Lower leg skin (tissue), 4 donors: ENCODE measurements around the gene TM9SF2. TPM values are rescaled to one million over a fixed set of nuclear protein-coding genes. Genes with fewer than 3 reads are reported as not detected.

Experiments
- DNase-seq, 2 donors: peaks; one replicate each; pipeline ENCODE4 v3.0.0-alpha.2; 2019; ENCODE audit warnings: low spot score in 2 of 2
- H3K4me3 ChIP-seq: fragments of 200-600 bp; sonication (generic); 2 replicates; pipeline ENCODE4 v1.5.1; 2017; ENCODE audit warnings: mild to moderate bottlenecking, low read depth; ENCODE audit not compliant: poor library complexity, severe bottlenecking
- CTCF ChIP-seq, 3 donors: fragments of 450-650 bp; IDR thresholded peaks; one replicate each; pipeline ENCODE4 v1.5.1; 2016; ENCODE audit warnings: antibody characterized with exemption in 3 of 3, mild to moderate bottlenecking in 3 of 3, moderate library complexity in 2 of 3
- POLR2A ChIP-seq, 2 donors: fragments of 450-650 bp; IDR thresholded peaks; one replicate each; pipeline ENCODE4 v1.6.1; 2016 to 2017; ENCODE audit warnings: antibody characterized with exemption in 2 of 2, mild to moderate bottlenecking in 1 of 2, moderate library complexity in 1 of 2
- WGBS, 2 donors: methylation state at CpG; one replicate each; pipeline ENCODE4 v1.1.5; 2018; 5-methylcytosine and 5-hydroxymethylcytosine counted together
- intact Hi-C: fragments of 100-400 bp; cut with DNase I; formaldehyde crosslinking; loops from one replicate; pipeline ENCODE4 v1.15.0; 2023; ENCODE audit warnings: low total_unique reads
- total RNA-seq, 4 donors: library from RNA; depleted of rRNA; stranded (reverse); fragments of >200 nt; gene quantifications; one replicate each; pipeline ENCODE4 v1.1.0, GENCODE V29; 2016

TM9SF2 gene
- total RNA-seq, 4 donors from 2014 or later: 66.5 to 111 (median 88.0) TPM

GRCh38 chr13:99558570-99559180, 57.4 kb downstream of the TM9SF2 start:
- intact Hi-C loops: no loop called here
- no peak overlapping the region for H3K4me3 ChIP-seq
- TF ChIP-seq CTCF (IDR thresholded peaks at IDR 0.05) (no peak), POLR2A (IDR thresholded peaks at IDR 0.05) (no peak)
- DNase-seq: no peak
- 88 to 93% methylated on average over 4 of the region's 4 CpGs for WGBS, 2 donors

GRCh38 chr13:99559560-99559959, 58.3 kb downstream of the TM9SF2 start:
- 80 to 93% methylated on average over 2 of the region's 2 CpGs for WGBS, 2 donors
- TF ChIP-seq POLR2A (IDR thresholded peaks at IDR 0.05) (no peak), CTCF (IDR thresholded peaks at IDR 0.05) (no peak)
- no peak overlapping the region for H3K4me3 ChIP-seq
- DNase-seq: no peak
- intact Hi-C loops: no loop called here

GRCh38 chr13:99563404-99563803, 62.1 kb downstream of the TM9SF2 start:
- TF ChIP-seq POLR2A (IDR thresholded peaks at IDR 0.05): no peak
- TF ChIP-seq CTCF (IDR thresholded peaks at IDR 0.05): no peak
- no peak overlapping the region for H3K4me3 ChIP-seq
- intact Hi-C loops: no loop called here

GRCh38 chr13:99564386-99564785, 63.1 kb downstream of the TM9SF2 start:
- 92 to 97% methylated on average over 2 of the region's 2 CpGs for WGBS, 2 donors
- DNase-seq: no peak
- no peak overlapping the region for H3K4me3 ChIP-seq
- no peak for TF ChIP-seq CTCF (IDR thresholded peaks at IDR 0.05)
- no peak for TF ChIP-seq POLR2A (IDR thresholded peaks at IDR 0.05)
- intact Hi-C loops: no loop called here

More at GRCh38 chr13:99563404-99563803, 62.1 kb downstream of the TM9SF2 start:
- DNase-seq: no peak

GRCh38 chr13:99565478-99566124, 64.3 kb downstream of the TM9SF2 start:
- TF ChIP-seq CTCF (IDR thresholded peaks at IDR 0.05) (no peak), POLR2A (IDR thresholded peaks at IDR 0.05) (no peak)
- no peak overlapping the region for H3K4me3 ChIP-seq
- intact Hi-C loops: no loop called here
- DNase-seq: no peak
- WGBS, 2 donors: 88 to 89% methylated on average over 30 of the region's 30 CpGs
